Prostate gland (tissue), 2 donors: ENCODE measurements around the gene CNDP1. TPM values are rescaled to one million over a fixed set of nuclear protein-coding genes. Genes with fewer than 3 reads are reported as not detected.
"Not testable (repeated sequence)": the region's sequence is repeated elsewhere in the genome, so short reads cannot be mapped to it uniquely, and the experiment has no call there.

Source experiments
- DNase-seq: peaks from one replicate; pipeline ENCODE4 v3.0.0-alpha.2; 2019; ENCODE audit warnings: low spot score
- H3K27ac ChIP-seq, 2 donors: fragments of 200-600 bp; sonication (generic); 2 replicates each; pipeline ENCODE4 v1.5.1; 2017 to 2019
- H3K27me3 ChIP-seq: fragments of 200-600 bp; sonication (generic); replicated peaks from 2 replicates; pipeline ENCODE4 v1.5.1; 2019; ENCODE audit not compliant: insufficient read depth
- H3K36me3 ChIP-seq, 2 donors: fragments of 200-600 bp; sonication (generic); 1 replicate in 1 of 2; 2 replicates in 1 of 2; pipeline versions ENCODE4 v1.5.1 to v1.8.1; 2017 to 2019
- H3K4me1 ChIP-seq: fragments of 200-600 bp; sonication (generic); replicated peaks from 2 replicates; pipeline ENCODE4 v1.5.1; 2019
- H3K4me3 ChIP-seq, 2 donors: fragments of 200-600 bp; sonication (generic); 2 replicates each; pipeline ENCODE4 v1.5.1; 2017 to 2019
- H3K9me3 ChIP-seq: fragments of 200-600 bp; sonication (generic); 2 replicates; pipeline ENCODE4 v1.5.1; 2017
- POLR2A ChIP-seq: fragments of 450-650 bp; IDR thresholded peaks from one replicate; pipeline ENCODE4 v1.6.1; 2016; ENCODE audit warnings: antibody characterized with exemption, mild to moderate bottlenecking
- POLR2AphosphoS5 ChIP-seq: sonication (generic); formaldehyde crosslinking; IDR thresholded peaks from one replicate; pipeline ENCODE4 v1.6.1; 2017; ENCODE audit warnings: antibody characterized with exemption
- WGBS: methylation state at CpG from one replicate; pipeline ENCODE4 v1.1.5; 2018; 5-methylcytosine and 5-hydroxymethylcytosine counted together
- intact Hi-C: fragments of 100-400 bp; cut with DNase I; formaldehyde crosslinking; loops from one replicate; pipeline ENCODE4 v1.14.2; 2022
- total RNA-seq, 2 donors: library from RNA; depleted of rRNA; stranded (reverse); fragments of >200 nt; gene quantifications; one replicate each; pipeline ENCODE4 v1.1.0, GENCODE V29; 2016
- TF ChIP-seq, protein P1 (sequence below), 4 experiments: fragments of 200-600 bp in 2 of 4; fragments of 450-650 bp in 2 of 4; sonication (generic) in 2 of 4; IDR thresholded peaks; 1 replicate in 3 of 4; 2 replicates in 1 of 4; pipeline ENCODE4 v1.5.1; 2016 to 2019; ENCODE audit warnings: antibody characterized with exemption in 4 of 4, mild to moderate bottlenecking in 2 of 4, moderate library complexity in 2 of 4

The CNDP1 gene
- total RNA-seq, 2 donors from 2014 or later, result not detected

DNA sequence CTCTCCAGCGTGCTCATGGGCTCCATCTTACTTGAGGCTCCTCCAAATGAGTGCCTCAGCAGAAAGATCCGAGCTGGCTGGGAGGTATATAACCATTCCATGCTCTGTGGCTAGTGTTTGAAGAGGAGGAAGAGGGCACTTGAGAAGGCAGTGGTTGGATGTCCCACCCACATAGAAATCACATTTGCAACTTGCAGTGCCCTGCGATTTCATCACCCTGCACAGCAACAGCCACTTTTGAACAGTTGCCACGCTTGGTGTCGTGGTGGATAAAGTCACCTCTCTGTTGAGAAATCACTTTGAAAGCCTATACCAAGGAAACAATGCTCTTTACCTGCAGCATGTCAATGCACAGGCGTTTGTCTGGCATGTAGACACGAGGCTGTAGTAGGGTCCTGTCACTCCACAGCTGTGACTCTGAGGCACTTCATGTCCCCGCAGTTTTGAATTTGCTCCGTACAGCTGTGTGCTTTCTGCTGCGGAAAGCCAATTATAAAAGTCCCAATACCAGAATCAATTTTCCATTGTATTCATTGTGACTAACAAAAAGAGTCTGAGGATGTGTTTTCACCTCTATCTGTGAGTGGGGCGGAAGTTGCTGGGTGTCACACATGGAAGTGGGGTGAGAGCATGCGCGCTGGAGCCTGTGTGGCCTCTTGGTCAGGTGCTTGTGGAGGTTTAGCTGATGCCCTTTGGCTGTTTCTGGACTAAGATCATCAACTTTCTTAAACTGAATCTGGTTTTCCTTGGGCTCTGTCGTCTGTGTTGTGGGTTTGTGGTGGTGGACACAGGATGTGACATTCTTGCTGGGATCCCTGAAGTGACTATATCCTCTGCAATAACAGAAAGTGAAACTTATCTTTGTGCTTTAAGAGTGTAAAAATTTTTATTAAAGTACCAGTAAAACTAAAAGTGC lies 35.3 kb upstream of the CNDP1 start:
- DNase-seq, result no peak
- Histone ChIP-seq H3K27ac (peak overlapping the region; percentile 93 to 96), H3K9me3 (no peaks in the 10 kb centered on the region), H3K36me3 (no peaks in the 10 kb centered on the region), H3K4me3 (peak overlapping the region in 1 of 2 donors; percentile 30), H3K4me1 (no peaks in the 10 kb centered on the region), H3K27me3 (no peaks in the 10 kb centered on the region)
- TF ChIP-seq, protein P1, sequence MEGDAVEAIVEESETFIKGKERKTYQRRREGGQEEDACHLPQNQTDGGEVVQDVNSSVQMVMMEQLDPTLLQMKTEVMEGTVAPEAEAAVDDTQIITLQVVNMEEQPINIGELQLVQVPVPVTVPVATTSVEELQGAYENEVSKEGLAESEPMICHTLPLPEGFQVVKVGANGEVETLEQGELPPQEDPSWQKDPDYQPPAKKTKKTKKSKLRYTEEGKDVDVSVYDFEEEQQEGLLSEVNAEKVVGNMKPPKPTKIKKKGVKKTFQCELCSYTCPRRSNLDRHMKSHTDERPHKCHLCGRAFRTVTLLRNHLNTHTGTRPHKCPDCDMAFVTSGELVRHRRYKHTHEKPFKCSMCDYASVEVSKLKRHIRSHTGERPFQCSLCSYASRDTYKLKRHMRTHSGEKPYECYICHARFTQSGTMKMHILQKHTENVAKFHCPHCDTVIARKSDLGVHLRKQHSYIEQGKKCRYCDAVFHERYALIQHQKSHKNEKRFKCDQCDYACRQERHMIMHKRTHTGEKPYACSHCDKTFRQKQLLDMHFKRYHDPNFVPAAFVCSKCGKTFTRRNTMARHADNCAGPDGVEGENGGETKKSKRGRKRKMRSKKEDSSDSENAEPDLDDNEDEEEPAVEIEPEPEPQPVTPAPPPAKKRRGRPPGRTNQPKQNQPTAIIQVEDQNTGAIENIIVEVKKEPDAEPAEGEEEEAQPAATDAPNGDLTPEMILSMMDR (IDR thresholded peaks at IDR 0.05), result no peak
- no peak for TF ChIP-seq POLR2A
- TF ChIP-seq POLR2AphosphoS5, result no peak
- intact Hi-C loops, result loop anchor here (5.0 to 10.0 kb wide), 4 partner anchors 56 to 706 kb away; partner anchors contain the start of genes FBXO15, PTGR3, TIMM21 and ZNF407
- 85% methylated on average over 14 of the region's 14 CpGs for WGBS

GRCh38 chr18:74499633-74500032 lies 34.7 kb upstream of the CNDP1 start:
- H3K36me3 ChIP-seq, result no peaks in the 10 kb centered on the region
- no peaks in the 10 kb centered on the region for H3K9me3 ChIP-seq
- TF ChIP-seq POLR2A (peak; percentile 65), POLR2AphosphoS5 (peak; percentile 79)
- TF ChIP-seq, protein P1 (IDR thresholded peaks at IDR 0.05), result no peak
- no peaks in the 10 kb centered on the region for H3K4me1 ChIP-seq
- DNase-seq, result peak; percentile 82
- peak overlapping the region; percentile 93 to 96 for H3K27ac ChIP-seq
- H3K27me3 ChIP-seq, result no peaks in the 10 kb centered on the region
- intact Hi-C loops, result loop anchor here (5.0 to 10.0 kb wide), 4 partner anchors 55 to 705 kb away; partner anchors contain the start of genes FBXO15, PTGR3, TIMM21 and ZNF407
- H3K4me3 ChIP-seq, result peak overlapping the region; percentile 14 to 30
- WGBS, result 39% methylated on average over 9 of the region's 9 CpGs

DNA sequence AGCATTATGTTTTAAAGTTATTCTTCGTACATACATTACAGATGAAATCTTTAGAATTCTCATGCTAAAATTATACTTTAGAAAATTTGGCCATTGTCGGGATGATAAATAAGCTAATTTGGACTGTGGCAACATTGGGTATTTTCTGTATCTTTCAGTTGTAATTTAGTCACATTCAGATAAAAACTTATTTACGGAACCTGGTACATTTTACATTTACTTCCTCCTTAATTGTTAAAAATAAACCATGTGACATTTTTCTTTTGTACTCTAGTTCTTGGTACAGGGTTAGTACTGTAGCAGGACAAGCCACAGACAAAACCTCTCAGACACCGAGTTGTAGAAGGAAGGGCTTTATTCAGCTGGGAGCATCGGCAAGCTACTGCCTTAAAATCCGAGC lies 33.9 kb upstream of the CNDP1 start:
- no peaks in the 10 kb centered on the region for H3K27me3 ChIP-seq
- intact Hi-C loops, result no loop called here
- H3K4me3 ChIP-seq, result peak overlapping the region; percentile 14 to 30
- peak overlapping the region; percentile 93 to 96 for H3K27ac ChIP-seq
- WGBS, result 68% methylated on average over 6 of the region's 6 CpGs
- no peaks in the 10 kb centered on the region for H3K4me1 ChIP-seq
- H3K36me3 ChIP-seq, result no peaks in the 10 kb centered on the region
- no peak for DNase-seq
- TF ChIP-seq, protein P1 (IDR thresholded peaks at IDR 0.05), result no peak
- TF ChIP-seq POLR2A (no peak), POLR2AphosphoS5 (no peak)
- no peaks in the 10 kb centered on the region for H3K9me3 ChIP-seq

- H3K27ac ChIP-seq, result peak overlapping the region; percentile 93 to 96
- H3K36me3 ChIP-seq, H3K9me3 ChIP-seq, intact Hi-C loops, H3K27me3 ChIP-seq, DNase-seq, H3K4me1 ChIP-seq: not testable (repeated sequence)
- 36% methylated on average over 8 of the region's 8 CpGs for WGBS
- peak overlapping the region; percentile 14 to 30 for H3K4me3 ChIP-seq
These were observed 33.5 kb upstream of the CNDP1 start for GRCh38 chr18:74500774-74501173.

DNA sequence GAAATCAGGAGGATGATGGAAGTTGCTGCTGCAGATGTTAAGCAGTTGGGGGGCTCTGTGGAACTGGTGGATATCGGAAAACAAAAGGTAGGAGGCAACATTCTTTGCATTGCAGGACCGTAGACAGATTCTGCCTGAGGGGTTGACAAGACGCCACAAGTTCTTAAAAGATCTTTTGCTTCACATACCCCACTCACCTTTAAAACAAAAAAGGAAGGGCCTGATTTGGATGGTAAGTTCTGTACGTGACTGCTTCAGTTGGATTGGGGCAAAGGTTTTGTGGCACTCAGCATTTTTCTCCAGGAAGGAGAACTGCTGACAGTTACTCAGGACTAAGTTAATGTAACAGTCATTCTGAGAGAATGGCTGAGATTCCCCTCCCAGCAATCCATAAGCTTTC lies 32.9 kb upstream of the CNDP1 start:
- H3K9me3 ChIP-seq, result no peaks in the 10 kb centered on the region
- H3K27ac ChIP-seq, result peak overlapping the region; percentile 93 to 96
- H3K27me3 ChIP-seq, result no peaks in the 10 kb centered on the region
- TF ChIP-seq, protein P1 (IDR thresholded peaks at IDR 0.05), result no peak
- TF ChIP-seq POLR2AphosphoS5 (no peak), POLR2A (no peak)
- 43% methylated on average over 4 of the region's 4 CpGs for WGBS
- DNase-seq, result peak; percentile 25
- no peaks in the 10 kb centered on the region for H3K4me1 ChIP-seq
- no peaks in the 10 kb centered on the region for H3K36me3 ChIP-seq
- intact Hi-C loops, result no loop called here
- H3K4me3 ChIP-seq, result peak overlapping the region in 1 of 2 donors; percentile 30
